Breast epithelium (tissue), 3 donors: ENCODE measurements around the gene ADGRL3.

ENCODE experiments used
- POLR2A ChIP-seq: fragments of 450-650 bp; IDR thresholded peaks from one replicate; pipeline ENCODE4 v1.6.1; 2016; ENCODE audit warnings: antibody characterized with exemption, mild to moderate bottlenecking, moderate library complexity
- POLR2AphosphoS5 ChIP-seq, 3 donors: sonication (generic); formaldehyde crosslinking; IDR thresholded peaks; one replicate each; pipeline ENCODE4 v1.6.1; 2017; ENCODE audit warnings: antibody characterized with exemption in 3 of 3
- TF ChIP-seq, protein P1 (sequence below), 3 donors: fragments of 450-650 bp; IDR thresholded peaks; one replicate each; pipeline ENCODE4 v1.5.1; 2016 to 2017; ENCODE audit warnings: antibody characterized with exemption in 3 of 3, mild to moderate bottlenecking in 3 of 3, moderate library complexity in 3 of 3

DNA sequence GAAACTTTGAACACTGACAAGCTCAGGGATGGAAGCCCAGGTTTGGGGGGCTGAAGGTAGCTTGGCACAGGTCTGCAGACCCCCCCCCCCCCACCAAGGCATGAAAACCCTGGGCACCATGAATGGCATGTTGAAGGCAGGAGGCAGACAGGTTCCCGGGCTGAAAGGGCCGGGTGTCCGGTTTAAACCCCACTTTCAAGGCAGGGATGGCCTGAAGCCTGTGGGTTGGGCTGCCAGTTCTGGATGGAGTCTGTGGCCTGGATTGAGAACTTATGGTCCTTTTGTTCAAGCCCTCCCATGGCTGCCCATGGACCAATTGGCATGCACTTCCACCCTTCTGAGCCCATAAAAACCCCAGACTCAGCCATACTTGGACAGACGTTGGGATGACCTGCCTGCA is 616.9 kb downstream of the ADGRL3 start:
- TF ChIP-seq, protein P1, sequence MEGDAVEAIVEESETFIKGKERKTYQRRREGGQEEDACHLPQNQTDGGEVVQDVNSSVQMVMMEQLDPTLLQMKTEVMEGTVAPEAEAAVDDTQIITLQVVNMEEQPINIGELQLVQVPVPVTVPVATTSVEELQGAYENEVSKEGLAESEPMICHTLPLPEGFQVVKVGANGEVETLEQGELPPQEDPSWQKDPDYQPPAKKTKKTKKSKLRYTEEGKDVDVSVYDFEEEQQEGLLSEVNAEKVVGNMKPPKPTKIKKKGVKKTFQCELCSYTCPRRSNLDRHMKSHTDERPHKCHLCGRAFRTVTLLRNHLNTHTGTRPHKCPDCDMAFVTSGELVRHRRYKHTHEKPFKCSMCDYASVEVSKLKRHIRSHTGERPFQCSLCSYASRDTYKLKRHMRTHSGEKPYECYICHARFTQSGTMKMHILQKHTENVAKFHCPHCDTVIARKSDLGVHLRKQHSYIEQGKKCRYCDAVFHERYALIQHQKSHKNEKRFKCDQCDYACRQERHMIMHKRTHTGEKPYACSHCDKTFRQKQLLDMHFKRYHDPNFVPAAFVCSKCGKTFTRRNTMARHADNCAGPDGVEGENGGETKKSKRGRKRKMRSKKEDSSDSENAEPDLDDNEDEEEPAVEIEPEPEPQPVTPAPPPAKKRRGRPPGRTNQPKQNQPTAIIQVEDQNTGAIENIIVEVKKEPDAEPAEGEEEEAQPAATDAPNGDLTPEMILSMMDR (IDR thresholded peaks at IDR 0.05) = no peak
- no peak for TF ChIP-seq POLR2AphosphoS5 (IDR thresholded peaks at IDR 0.05)
- TF ChIP-seq POLR2A = no peak
